H1 (cell line): Measurements from ENCODE around the gene SLC35F3. TPM values are rescaled to one million over a fixed set of nuclear protein-coding genes. Genes with fewer than 3 reads are reported as not detected.

Experiments
- CTCF ChIA-PET: fragments of 300-600 bp; sonication (Branson Sonifier 250); formaldehyde crosslinking; loops from one replicate; lab custom pipeline; 2021; ENCODE audit not compliant: partially characterized antibody; lab: Charles Lee
- POLR2A ChIA-PET: fragments of 300-600 bp; sonication (Branson Sonifier 250); formaldehyde crosslinking; loops from one replicate; lab custom pipeline; 2021; ENCODE audit warnings: inconsistent platforms; ENCODE audit not compliant: partially characterized antibody; lab: Charles Lee
- DNase-seq, 2 experiments: peaks; one replicate each; pipeline versions ENCODE4 v3.0.0 to v3.0.0-alpha.2; 2010 to 2022; ENCODE audit warnings: low spot score in 2 of 2, low read depth in 1 of 2, mixed read lengths in 1 of 2
- FAIRE-seq: peaks from 2 replicates; lab custom pipeline; 2011; peaks lifted over from hg19 to GRCh38; lab: Jason Lieb, UNC
- H2AFZ ChIP-seq: 2 replicates; pipeline ENCODE4 v1.8.1; 2012; ENCODE audit warnings: low read length, inconsistent platforms
- H2AK5ac ChIP-seq: 2 replicates; pipeline ENCODE4 v1.6.1; 2013; ENCODE audit warnings: low read depth, low read length
- H2BK120ac ChIP-seq: replicated peaks from 2 replicates; pipeline ENCODE3; 2013; ENCODE audit warnings: low read depth, low read length, inconsistent platforms
- H2BK12ac ChIP-seq: 2 replicates; pipeline ENCODE4 v1.6.1; 2013; ENCODE audit warnings: low read depth, low read length
- H2BK15ac ChIP-seq: 2 replicates; pipeline ENCODE4 v1.6.1; 2013; ENCODE audit warnings: low read length
- H2BK20ac ChIP-seq: 2 replicates; pipeline ENCODE4 v1.6.1; 2013; ENCODE audit warnings: low read length
- H2BK5ac ChIP-seq: 2 replicates; pipeline ENCODE4 v1.6.1; 2013; ENCODE audit warnings: low read depth, low read length
- H3K14ac ChIP-seq: 2 replicates; pipeline ENCODE4 v1.6.1; 2013; ENCODE audit warnings: inconsistent platforms; ENCODE audit not compliant: insufficient read length
- H3K18ac ChIP-seq: 2 replicates; pipeline ENCODE4 v1.6.1; 2013; ENCODE audit warnings: low read length; ENCODE audit errors: extremely low read depth
- H3K23ac ChIP-seq: 2 replicates; pipeline ENCODE4 v1.6.1; 2013; ENCODE audit warnings: inconsistent platforms; ENCODE audit not compliant: insufficient read length
- H3K23me2 ChIP-seq: 2 replicates; pipeline ENCODE4 v1.6.1; 2013; ENCODE audit warnings: low read depth, low read length
- H3K27ac ChIP-seq: 2 replicates; pipeline ENCODE4 v1.6.1; 2011; ENCODE audit warnings: low read depth, low read length, inconsistent platforms
- H3K27me3 ChIP-seq, 4 experiments: replicated peaks in 1 of 4; 1 replicate in 1 of 4; 2 replicates in 3 of 4; pipeline versions ENCODE4 v1.6.1 to v1.8.1; 2011 to 2013; ENCODE audit warnings: low read length in 3 of 4, mild to moderate bottlenecking in 3 of 4, inconsistent platforms in 2 of 4, mixed read lengths in 2 of 4, moderate library complexity in 1 of 4; ENCODE audit not compliant: control insufficient read depth in 3 of 4, insufficient read depth in 3 of 4; ENCODE audit errors: extremely low read depth in 1 of 4
- H3K36me3 ChIP-seq, 4 experiments: 2 replicates each; pipeline versions ENCODE4 v1.6.1 to v1.8.1; 2011 to 2013; ENCODE audit warnings: mild to moderate bottlenecking in 4 of 4, low read length in 3 of 4, moderate library complexity in 2 of 4, control low read depth in 1 of 4, inconsistent platforms in 1 of 4; ENCODE audit not compliant: insufficient read depth in 4 of 4, control insufficient read depth in 2 of 4
- H3K4ac ChIP-seq: replicated peaks from 2 replicates; pipeline ENCODE3; 2013; ENCODE audit warnings: low read length, low read depth, mixed read lengths, inconsistent platforms; ENCODE audit not compliant: insufficient read length
- H3K4me1 ChIP-seq, 4 experiments: replicated peaks in 1 of 4; 1 replicate in 1 of 4; 2 replicates in 3 of 4; pipeline versions ENCODE4 v1.6.1 to v1.8.1; 2011 to 2013; ENCODE audit warnings: low read length in 3 of 4, inconsistent platforms in 2 of 4, mixed read lengths in 1 of 4; ENCODE audit not compliant: insufficient read depth in 4 of 4, control insufficient read depth in 3 of 4
- H3K4me2 ChIP-seq, 2 experiments: 2 replicates each; pipeline versions ENCODE4 v1.6.1 to v1.8.1; 2011 to 2013; ENCODE audit warnings: low read depth in 2 of 2, low read length in 2 of 2, control low read depth in 1 of 2, inconsistent platforms in 1 of 2, mild to moderate bottlenecking in 1 of 2; ENCODE audit not compliant: insufficient read depth in 1 of 2
- H3K4me3 ChIP-seq, 4 experiments: fragments of 200-600, 300-600 bp in 1 of 4; sonication (generic), shearing (Covaris generic), sonication (Bioruptor Twin) in 1 of 4; 2 replicates each; pipeline versions ENCODE4 v1.5.1 to v1.8.1; 2011 to 2016; ENCODE audit warnings: low read length in 4 of 4, low read depth in 3 of 4, control low read depth in 2 of 4, inconsistent platforms in 2 of 4, mild to moderate bottlenecking in 2 of 4, mixed read lengths in 1 of 4, moderate library complexity in 1 of 4; ENCODE audit not compliant: insufficient read depth in 2 of 4; ENCODE audit errors: extremely low read depth in 1 of 4
- H3K56ac ChIP-seq: replicated peaks from 2 replicates; pipeline ENCODE3; 2013; ENCODE audit warnings: low read depth, mild to moderate bottlenecking, mixed read lengths, low read length, inconsistent platforms; ENCODE audit not compliant: insufficient read length
- H3K79me1 ChIP-seq: 2 replicates; pipeline ENCODE4 v1.6.1; 2013; ENCODE audit warnings: low read depth, low read length, control low read depth
- H3K79me2 ChIP-seq, 2 experiments: 2 replicates each; pipeline versions ENCODE4 v1.6.1 to v1.8.1; 2012 to 2013; ENCODE audit warnings: low read length in 2 of 2, mild to moderate bottlenecking in 2 of 2, inconsistent platforms in 1 of 2; ENCODE audit not compliant: insufficient read depth in 2 of 2, control insufficient read depth in 1 of 2
- H3K9ac ChIP-seq, 4 experiments: replicated peaks in 1 of 4; 1 replicate in 1 of 4; 2 replicates in 3 of 4; pipeline versions ENCODE4 v1.6.1 to v1.8.1; 2011 to 2013; ENCODE audit warnings: low read depth in 3 of 4, low read length in 3 of 4, control low read depth in 2 of 4, mild to moderate bottlenecking in 2 of 4, moderate library complexity in 2 of 4, inconsistent platforms in 1 of 4; ENCODE audit errors: extremely low read depth in 1 of 4
- H3K9me3 ChIP-seq, 2 experiments: 2 replicates each; pipeline versions ENCODE4 v1.6.1 to v1.8.1; 2012 to 2013; ENCODE audit warnings: mild to moderate bottlenecking in 2 of 2, moderate library complexity in 2 of 2, control low read depth in 1 of 2, inconsistent platforms in 1 of 2, low read depth in 1 of 2, low read length in 1 of 2, mixed read lengths in 1 of 2; ENCODE audit not compliant: insufficient read depth in 2 of 2
- H4K20me1 ChIP-seq, 2 experiments: replicated peaks in 1 of 2; 2 replicates each; pipeline versions ENCODE3 to v1.8.1; 2011 to 2013; ENCODE audit warnings: inconsistent platforms in 2 of 2, low read length in 2 of 2, mild to moderate bottlenecking in 1 of 2; ENCODE audit not compliant: insufficient read depth in 2 of 2, control insufficient read depth in 1 of 2
- H4K5ac ChIP-seq: 2 replicates; pipeline ENCODE4 v1.6.1; 2013; ENCODE audit warnings: low read length, low read depth, mixed read lengths, inconsistent platforms; ENCODE audit not compliant: insufficient read length
- H4K8ac ChIP-seq: 2 replicates; pipeline ENCODE4 v1.8.0; 2013; ENCODE audit warnings: mild to moderate bottlenecking, moderate library complexity, low read length, inconsistent platforms; ENCODE audit not compliant: insufficient read depth; ENCODE audit errors: extremely low read depth
- H4K91ac ChIP-seq: replicated peaks from 2 replicates; pipeline ENCODE3; 2013; ENCODE audit warnings: low read length, mixed read lengths, inconsistent platforms; ENCODE audit not compliant: insufficient read length
- CBX8 ChIP-seq: fragments of 300-800, 300-1000 bp; sonication (generic); IDR thresholded peaks from 2 replicates; pipeline ENCODE4 v1.7.1; 2016; ENCODE audit warnings: low read depth, low read length, borderline replicate concordance
- CEBPB ChIP-seq: IDR thresholded peaks from 2 replicates; pipeline ENCODE4 v1.6.1; 2012; ENCODE audit warnings: low read depth, low read length
- EZH2 ChIP-seq: fragments of 200-600 bp; sonication (generic); IDR thresholded peaks from 2 replicates; pipeline ENCODE4 v1.7.1; 2012; ENCODE audit warnings: low read depth, mild to moderate bottlenecking, moderate library complexity, low read length, inconsistent platforms; ENCODE audit not compliant: severe bottlenecking
- KDM4A ChIP-seq: IDR thresholded peaks from one replicate; pipeline ENCODE4 v1.7.1; 2012; ENCODE audit warnings: low read depth, mild to moderate bottlenecking, moderate library complexity, low read length, inconsistent platforms; ENCODE audit not compliant: severe bottlenecking
- SIN3A ChIP-seq, 2 experiments: IDR thresholded peaks in 1 of 2; conservative IDR thresholded peaks in 1 of 2; 2 replicates each; pipeline ENCODE4 v1.6.1; 2011 to 2012; ENCODE audit warnings: low read length in 2 of 2, improper control_type of control experiment in 1 of 2, low read depth in 1 of 2, mild to moderate bottlenecking in 1 of 2
- SIRT6 ChIP-seq: IDR thresholded peaks from one replicate; pipeline ENCODE4 v1.7.1; 2012; ENCODE audit warnings: low read length, inconsistent platforms
- TCF12 ChIP-seq: IDR thresholded peaks from 2 replicates; pipeline ENCODE4 v1.6.1; 2011; ENCODE audit warnings: low read depth, mild to moderate bottlenecking, low read length
- WGBS, 2 experiments: shearing (Covaris generic) in 1 of 2; methylation state at CpG; one replicate each; pipeline versions ENCODE4 v1.1.6 to v1.1.7; 2013 to 2015; ENCODE audit warnings: low lambda C conversion rate in 2 of 2, mixed read lengths in 2 of 2, inconsistent platforms in 1 of 2, low coverage in 1 of 2, missing lambda C conversion rate in 1 of 2; ENCODE audit not compliant: insufficient replicate concordance in 2 of 2, insufficient coverage in 1 of 2, insufficient read length in 1 of 2; ENCODE audit errors: extremely low coverage in 1 of 2, missing lambda C conversion rate in 1 of 2; 5-methylcytosine and 5-hydroxymethylcytosine counted together
- polyA plus RNA-seq, 7 experiments: library from polyadenylated mRNA; depleted of rRNA in 3 of 7; stranded (reverse) in 5 of 7; unstranded in 2 of 7; fragments of >200 nt in 5 of 7; fragments of 200-250 nt in 2 of 7; gene quantifications; 1 replicate in 5 of 7; 2 replicates in 1 of 7; 4 replicates in 1 of 7; pipeline versions ENCODE4 v1.2.1 to v1.2.3, GENCODE V29; 2011 to 2013; ENCODE audit warnings: missing spikeins in 2 of 7, mixed read lengths in 2 of 7
- total RNA-seq: library from RNA; stranded (reverse); fragmentation: NEBNext Ultra II Directional; extraction: Animal tissue kit (Norgen Biotek cat#: 25700); gene quantifications from 2 replicates; pipeline ENCODE4 v1.2.1, GENCODE V29; 2021
- TF ChIP-seq, protein P1 (sequence below), 3 experiments: IDR thresholded peaks; 1 replicate in 2 of 3; 2 replicates in 1 of 3; pipeline versions ENCODE4 v1.5.1 to v1.6.1; 2011; ENCODE audit warnings: low read length in 3 of 3, mild to moderate bottlenecking in 3 of 3, inconsistent platforms in 2 of 3, low read depth in 1 of 3, moderate library complexity in 1 of 3; ENCODE audit not compliant: insufficient read depth in 1 of 3; ENCODE audit errors: control extremely low read depth in 1 of 3

SLC35F3 gene
- total and polyA plus RNA-seq, 2 of the 8 experiments (the other 6 are each of a cell fraction or from before 2014, with no cell fraction given): 0.78 to 1.2 TPM

DNA sequence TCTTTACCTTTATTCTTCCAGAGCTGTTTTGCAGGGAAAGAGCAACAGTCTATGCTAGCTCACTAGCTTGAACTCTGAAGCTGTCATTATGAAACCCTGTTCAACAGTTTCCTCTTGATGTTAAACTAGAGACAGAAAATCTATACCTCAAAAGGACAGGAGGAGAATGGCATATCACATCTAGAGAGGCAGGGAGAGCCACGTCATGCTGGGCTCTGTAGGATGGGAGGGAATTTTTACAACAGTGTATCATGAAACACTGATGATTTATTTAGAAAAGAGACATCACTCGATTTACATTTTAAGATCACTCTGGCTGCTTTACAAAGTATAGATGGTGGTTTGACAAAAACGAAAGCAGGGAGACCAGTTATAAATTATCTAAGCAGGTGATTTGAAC lies 243.9 kb downstream of the SLC35F3 start:
- no peaks in the 10 kb centered on the region for H3K9me3 ChIP-seq
- WGBS, 2 experiments: 80% methylated on average over 3 of the region's 3 CpGs; no CpG with 5 or more reads in 1 of the 2 experiments
- no peak overlapping the region for H4K91ac ChIP-seq
- no peak overlapping the region for H4K8ac ChIP-seq
- no peak overlapping the region for H2BK120ac ChIP-seq
- H2BK20ac ChIP-seq: no peak overlapping the region
- H3K79me1 ChIP-seq: no peaks in the 10 kb centered on the region
- no peak overlapping the region for H3K4me3 ChIP-seq
- H2BK5ac ChIP-seq: no peak overlapping the region
- no peaks in the 10 kb centered on the region for H4K20me1 ChIP-seq
- H3K23me2 ChIP-seq: no peaks in the 10 kb centered on the region
- no peaks in the 10 kb centered on the region for H3K36me3 ChIP-seq
- no peak overlapping the region for H3K18ac ChIP-seq
- H3K23ac ChIP-seq: no peak overlapping the region
- H2BK12ac ChIP-seq: no peak overlapping the region
- H2AFZ ChIP-seq: no peak overlapping the region
- no peak overlapping the region for H2AK5ac ChIP-seq
- no peak overlapping the region for H3K4ac ChIP-seq
- FAIRE-seq: no peak
- H3K14ac ChIP-seq: no peak overlapping the region
- H3K27me3 ChIP-seq: no peaks in the 10 kb centered on the region
- H2BK15ac ChIP-seq: no peak overlapping the region
- DNase-seq: no peak
- no peak overlapping the region for H3K9ac ChIP-seq
- ChIA-PET CTCF (interaction anchor here (1.8 kb wide), 1 partner anchor 23 kb away, joined by 9 read pairs; no protein-coding TSS in a partner anchor), POLR2A (no interaction called here)
- no peak for TF ChIP-seq TCF12
- TF ChIP-seq CEBPB: no peak
- TF ChIP-seq CBX8: no peak
- no peak for TF ChIP-seq KDM4A
- no peak for TF ChIP-seq SIRT6
- TF ChIP-seq SIN3A (conservative IDR thresholded peaks at IDR 0.05 in 1 of 2, IDR thresholded peaks at IDR 0.05 in 1 of 2; ENCODE audit: low read depth in 1 of 2, low read length in 2 of 2): no peak
- TF ChIP-seq, protein P1, sequence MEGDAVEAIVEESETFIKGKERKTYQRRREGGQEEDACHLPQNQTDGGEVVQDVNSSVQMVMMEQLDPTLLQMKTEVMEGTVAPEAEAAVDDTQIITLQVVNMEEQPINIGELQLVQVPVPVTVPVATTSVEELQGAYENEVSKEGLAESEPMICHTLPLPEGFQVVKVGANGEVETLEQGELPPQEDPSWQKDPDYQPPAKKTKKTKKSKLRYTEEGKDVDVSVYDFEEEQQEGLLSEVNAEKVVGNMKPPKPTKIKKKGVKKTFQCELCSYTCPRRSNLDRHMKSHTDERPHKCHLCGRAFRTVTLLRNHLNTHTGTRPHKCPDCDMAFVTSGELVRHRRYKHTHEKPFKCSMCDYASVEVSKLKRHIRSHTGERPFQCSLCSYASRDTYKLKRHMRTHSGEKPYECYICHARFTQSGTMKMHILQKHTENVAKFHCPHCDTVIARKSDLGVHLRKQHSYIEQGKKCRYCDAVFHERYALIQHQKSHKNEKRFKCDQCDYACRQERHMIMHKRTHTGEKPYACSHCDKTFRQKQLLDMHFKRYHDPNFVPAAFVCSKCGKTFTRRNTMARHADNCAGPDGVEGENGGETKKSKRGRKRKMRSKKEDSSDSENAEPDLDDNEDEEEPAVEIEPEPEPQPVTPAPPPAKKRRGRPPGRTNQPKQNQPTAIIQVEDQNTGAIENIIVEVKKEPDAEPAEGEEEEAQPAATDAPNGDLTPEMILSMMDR (IDR thresholded peaks at IDR 0.05; ENCODE audit: control extremely low read depth in 1 of 3, insufficient read depth in 1 of 3, low read depth in 1 of 3, low read length in 3 of 3): no peak
- no peak for TF ChIP-seq EZH2
- no peak overlapping the region for H4K5ac ChIP-seq
- H3K27ac ChIP-seq: no peak overlapping the region
- no peak overlapping the region for H3K56ac ChIP-seq
- H3K4me1 ChIP-seq: peaks cover 0 to 4% (median 0%) of the 10 kb centered on the region in 4 experiments; a peak in 1 of 7 replicates
- H3K4me2 ChIP-seq: no peak overlapping the region
- no peaks in the 10 kb centered on the region for H3K79me2 ChIP-seq
